Hematopoietic multipotent progenitor cell treated with erythropoietin and hydrocortisone succinate and interleukin-3 and kit ligand, for 17 days (in vitro differentiated cells): ENCODE measurements around the gene RNFT2.
A peak's percentile ranks its signal among the peaks of the same experiment; 100 is the strongest.

ENCODE experiments used
- DNase-seq: peaks from one replicate; pipeline ENCODE4 v3.0.0-alpha.2; 2015; ENCODE audit warnings: low spot score

RNFT2 gene

GRCh38 chr12:116737774-116738657, at the start of gene RNFT2, which contains the start of gene SPRING1:
RNFT2 (plus strand) TSS chr12:116738315; CDS start chr12:116740498, 2,183 bp downstream.
SPRING1 (minus strand) TSS chr12:116738069; CDS start chr12:116737900, 169 bp downstream.
- peak; percentile 98 for DNase-seq

DNA sequence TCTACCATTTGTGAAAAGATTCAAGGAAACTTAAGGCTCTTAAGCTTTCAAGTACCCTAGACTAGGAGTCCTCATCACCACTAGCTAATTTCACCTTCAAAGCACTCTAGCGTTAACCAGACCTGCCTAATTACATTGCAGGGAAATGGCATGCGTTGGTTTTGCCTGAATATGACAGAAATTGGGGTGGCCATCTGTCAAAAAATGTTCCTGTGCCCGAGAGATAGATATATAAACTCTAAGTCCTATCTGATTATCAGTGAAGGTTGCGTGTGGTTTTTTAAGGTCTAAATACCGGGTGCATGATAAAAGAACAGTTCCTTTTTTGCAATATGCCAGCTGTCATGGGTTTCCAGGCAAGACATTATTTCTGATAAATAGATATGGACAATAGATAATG, 48.6 kb upstream of the RNFT2 start:
- no peak for DNase-seq

DNA sequence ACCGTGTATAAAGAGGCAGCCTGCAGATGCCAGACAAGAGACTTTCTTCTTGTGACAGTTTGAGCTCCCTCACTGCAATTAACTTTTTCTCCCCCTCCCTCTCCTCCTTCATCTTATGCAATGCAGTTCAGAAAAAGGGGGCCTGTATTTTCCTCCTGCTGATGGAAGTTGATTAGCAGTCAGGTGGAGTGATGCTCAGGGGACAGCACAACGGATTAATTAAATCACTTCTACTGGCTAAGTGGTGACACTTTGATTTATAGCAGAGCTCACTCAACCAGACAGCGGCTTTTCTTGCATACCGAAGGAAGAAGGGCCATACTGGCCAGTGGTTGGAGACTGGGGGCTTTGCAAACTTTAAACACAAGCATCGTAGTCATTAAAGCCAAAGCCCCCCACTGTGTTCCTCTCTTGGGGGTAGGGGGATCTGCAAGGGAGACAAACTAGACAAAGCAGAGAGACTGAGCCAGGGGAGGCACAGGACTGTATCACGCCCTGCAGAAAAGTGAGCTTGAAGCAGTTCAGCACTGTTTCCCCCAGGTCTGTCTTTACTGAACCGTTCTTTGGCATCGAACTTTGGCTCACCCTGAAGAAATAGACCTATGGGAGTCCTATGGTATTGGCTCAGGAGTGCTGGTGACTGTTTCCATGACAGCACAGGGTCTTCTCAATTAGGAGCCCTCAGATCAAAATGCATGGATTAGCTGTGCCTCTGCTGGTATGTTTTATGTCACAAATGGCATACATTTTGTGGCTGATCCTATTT, 48.0 kb upstream of the RNFT2 start:
- no peak for DNase-seq

DNA sequence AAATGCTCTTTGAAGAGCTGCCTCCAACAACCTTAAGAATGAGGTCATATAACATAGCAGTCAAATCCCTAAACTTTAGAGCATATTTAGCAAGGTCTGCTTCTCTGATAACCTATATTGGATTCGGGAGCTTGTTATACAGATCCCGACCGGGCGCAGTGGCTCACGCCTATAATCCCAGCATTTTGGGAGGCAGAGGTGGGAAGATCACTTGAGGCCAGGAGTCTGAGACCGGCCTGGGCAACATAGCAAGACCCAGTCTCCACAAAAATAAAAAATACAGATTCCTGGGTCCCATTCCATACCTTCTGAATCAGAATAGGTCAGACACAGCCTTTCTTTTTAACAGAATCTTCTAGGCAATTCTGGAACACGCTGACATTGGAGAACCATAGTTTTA, 46.9 kb upstream of the RNFT2 start:
- DNase-seq, result no peak

DNA sequence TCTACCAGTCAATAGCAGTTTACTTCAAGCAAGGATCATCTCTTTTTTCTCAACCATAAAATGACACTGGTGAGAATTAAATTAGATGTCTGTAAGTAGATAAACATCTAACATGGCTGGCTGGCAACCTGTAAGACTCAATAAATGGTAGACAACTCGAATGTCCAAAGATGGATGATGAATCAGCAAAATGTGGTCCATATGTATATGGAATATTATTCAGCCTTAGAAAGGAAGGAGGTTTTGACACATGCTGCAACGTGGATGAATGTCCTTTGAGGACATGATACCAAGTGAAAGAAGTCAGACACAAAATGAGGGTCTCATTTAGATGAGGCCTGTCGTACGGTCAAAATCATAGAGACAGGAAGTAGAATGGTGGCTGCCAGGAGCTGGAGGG, 46.5 kb upstream of the RNFT2 start:
- DNase-seq, result no peak

- no peak for DNase-seq
Measured at GRCh38 chr12:116692605-116693004, 45.5 kb upstream of the RNFT2 start.

DNA sequence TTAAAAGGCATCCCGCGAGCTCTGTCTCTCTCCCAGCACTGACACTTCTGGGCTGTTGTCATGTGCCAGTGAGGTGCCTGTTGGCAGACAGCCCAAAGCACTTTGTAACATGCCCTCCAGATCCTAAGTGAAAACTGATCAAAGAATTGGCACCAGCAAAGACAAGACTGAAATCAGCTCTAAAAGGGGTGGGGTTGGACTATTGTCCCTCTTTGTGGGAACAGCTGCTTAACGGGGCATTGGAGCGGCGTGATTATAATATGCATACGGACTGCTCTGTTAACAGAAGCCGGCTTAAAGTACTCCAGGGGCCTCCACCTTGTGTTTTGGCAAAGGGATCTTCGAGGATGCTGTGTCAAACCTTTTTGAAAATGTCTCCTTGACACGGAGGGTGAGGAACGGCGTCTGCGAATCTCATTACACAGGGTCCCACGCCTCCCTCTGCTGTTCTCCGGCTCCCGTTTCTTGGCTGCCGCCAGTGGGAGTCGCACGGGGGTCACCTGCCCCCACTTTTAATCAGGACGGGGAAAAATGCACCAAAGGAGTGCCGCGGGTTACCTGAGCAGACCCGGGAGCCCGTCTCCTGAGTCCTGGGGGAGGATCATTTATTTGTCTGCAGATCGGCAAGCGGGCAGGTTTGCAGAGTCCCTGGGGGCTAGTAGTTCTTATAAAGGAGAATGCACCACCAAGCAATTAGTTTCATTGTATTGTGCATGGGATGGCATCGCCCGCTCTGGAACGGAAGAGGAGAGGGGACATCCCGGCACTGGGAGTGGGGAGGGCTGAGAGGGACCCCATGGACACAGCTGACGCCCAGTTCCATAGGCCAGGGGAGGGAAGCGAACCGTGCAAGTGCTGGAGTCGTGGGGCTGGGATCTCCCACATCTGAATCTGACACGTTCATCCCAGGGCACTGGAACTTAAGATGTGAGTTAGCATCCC, 44.6 kb upstream of the RNFT2 start:
- DNase-seq, result no peak

DNA sequence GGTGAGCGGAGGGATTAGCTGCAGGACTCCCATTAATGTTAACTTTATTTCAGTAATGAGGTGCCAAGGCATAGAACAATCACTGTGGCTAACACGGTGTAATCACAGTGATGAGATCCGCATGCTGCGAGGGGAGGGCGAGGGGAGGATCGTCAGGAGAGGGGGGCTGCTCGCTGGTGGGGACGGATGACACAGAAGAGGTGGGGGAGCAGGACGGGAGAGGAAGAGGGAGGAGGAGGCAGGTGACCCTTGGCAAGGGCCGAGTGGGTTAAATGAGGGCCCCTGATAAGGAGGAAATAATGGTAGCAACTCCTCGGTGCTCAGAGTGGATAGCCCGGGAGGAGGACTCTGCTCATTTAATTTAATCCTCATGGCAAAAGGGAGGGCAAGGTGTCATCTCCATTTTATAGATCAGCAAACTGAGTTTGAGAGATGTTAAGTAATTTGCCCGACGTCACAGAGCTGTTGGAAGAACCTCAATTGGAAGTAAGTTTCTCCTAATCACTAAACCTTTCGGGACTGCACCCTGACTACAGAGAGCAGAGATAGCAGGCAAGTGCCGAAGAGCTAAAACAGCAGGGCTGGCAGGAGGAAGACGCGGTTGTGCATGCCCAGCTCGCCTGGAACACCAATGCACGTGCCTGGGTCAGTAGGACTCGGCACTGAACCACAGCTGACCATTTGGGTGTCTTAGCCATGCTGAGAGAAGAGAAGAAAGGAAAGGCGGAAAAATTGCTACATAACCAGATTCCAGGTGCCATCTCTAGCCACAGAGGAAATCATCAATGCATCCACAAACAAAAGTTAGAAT, 43.3 kb upstream of the RNFT2 start:
- DNase-seq, result no peak

DNA sequence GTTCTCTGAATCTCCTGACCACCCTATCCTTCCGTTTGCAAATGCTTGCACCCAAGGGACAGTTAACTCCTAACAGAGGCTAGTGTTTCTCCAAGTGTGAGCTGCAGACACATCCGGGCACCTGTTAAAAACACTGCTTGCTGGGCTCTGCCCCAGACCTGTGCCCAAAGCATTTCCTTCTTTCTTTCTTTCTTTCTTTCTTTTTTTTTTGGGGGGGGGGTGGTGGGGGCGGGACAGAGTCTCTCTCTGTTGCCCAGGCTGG, 42.7 kb upstream of the RNFT2 start:
- no peak for DNase-seq

- DNase-seq, result no peak
Measured at GRCh38 chr12:116697305-116697704, 40.8 kb upstream of the RNFT2 start.

DNA sequence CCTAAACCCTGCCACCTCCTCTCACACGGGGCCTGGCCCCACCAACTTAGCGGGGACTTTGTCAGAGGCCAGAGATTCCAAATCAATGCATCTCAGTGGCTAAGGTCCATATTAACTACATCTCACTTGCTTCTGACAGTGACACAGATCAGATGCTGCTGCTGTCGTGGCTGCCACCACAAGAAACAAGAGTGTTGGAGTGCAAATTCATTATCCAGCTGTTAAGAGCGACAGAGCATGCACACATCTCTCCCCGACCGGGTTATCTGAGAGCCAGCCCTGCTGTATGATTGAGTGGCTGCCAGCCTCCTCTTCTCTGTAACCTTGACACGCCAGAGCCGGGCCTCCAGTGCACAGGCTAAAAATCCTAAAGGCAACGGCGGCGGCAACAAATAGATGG, 40.4 kb upstream of the RNFT2 start:
- no peak for DNase-seq

DNA sequence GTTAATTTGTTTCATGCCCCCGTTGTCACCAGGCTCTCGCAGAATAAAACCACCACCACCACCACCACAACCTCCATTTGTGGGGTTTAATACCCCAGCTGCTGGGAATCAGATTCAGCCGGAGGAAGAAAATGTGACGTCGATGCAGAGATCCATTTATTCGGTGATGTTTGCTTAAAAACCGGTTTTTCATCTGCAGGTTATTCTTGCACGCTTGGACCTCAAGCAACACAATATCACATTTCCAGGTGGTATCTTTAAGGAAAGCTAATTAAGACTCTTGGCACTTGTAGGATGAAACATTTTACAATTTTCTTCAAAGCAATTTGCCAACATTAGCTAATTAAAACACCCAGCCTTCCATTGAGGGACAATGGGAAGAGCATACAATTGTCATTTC, 40.0 kb upstream of the RNFT2 start:
- no peak for DNase-seq

DNA sequence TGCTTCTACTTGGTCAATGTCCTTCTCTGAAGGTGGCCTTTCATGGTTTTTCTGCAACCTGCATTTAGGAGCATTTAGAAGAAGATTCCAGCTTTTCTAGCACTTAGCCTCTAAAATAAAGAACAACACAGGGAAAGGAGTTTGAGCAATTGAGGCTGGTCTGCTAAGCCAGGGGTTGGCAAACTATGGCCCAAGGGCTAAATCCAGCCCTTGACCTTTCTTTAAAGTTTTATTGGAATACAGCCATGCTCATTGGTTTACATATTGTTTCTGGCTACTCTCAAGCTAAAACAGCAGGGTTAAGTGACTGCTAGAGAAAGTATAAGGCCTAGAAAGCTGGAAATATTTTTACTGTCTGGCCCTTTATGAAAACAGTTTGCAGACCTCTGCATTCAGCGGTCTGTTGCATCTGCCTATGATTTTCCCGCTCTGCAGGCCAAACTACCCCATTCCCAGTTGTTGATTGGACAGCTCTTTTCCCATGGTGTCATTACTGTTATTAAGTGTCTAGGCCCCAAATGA, 39.5 kb upstream of the RNFT2 start:
- no peak for DNase-seq

DNA sequence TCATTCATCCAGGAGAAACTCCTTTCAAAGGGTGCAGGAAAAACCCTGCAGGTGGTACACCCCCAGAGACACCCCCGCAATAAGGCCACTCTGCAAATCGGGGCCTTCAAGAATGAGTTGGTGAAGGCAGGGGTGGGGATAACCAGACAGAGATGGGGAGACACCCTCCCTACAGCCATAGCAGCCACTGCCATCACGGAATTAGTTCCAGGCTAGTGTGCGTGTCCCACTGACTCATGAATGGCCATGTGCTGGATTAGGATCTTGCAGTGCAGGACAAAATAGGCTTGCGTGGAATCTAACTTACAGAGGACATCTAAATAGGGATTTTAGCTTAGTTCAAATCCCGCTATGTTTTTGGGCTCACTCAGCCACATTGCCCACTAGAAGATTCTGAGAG, 38.0 kb upstream of the RNFT2 start:
- DNase-seq, result no peak

- DNase-seq, result no peak
Measured at GRCh38 chr12:116701432-116701831, 36.7 kb upstream of the RNFT2 start.

DNA sequence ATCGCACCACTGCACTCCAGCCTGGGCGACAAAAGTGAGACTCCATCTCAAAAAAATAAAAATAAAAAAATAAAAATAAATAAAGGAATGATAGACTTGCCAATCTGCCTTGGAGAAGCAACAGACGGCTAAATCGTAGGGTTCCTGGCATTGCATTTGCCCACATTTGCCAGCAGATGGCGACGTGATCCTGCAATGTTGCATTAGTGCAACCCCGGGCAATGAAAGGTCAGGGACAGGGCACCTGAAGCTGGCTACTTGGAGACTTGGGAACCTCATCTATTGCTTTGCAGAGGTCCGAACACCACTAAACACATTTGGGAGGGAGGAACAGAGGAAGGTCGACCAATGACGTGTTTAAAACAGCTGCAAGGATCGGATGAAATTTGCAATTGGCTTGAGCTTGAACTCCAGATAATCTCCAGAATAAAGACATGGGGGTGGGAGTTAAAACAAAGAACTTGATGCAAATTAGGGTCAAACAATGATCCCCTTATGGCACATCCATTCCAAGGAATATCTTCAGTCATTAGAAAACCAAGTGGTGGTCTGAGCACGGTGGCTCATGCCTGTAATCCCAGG, 34.8 kb upstream of the RNFT2 start:
- peak; percentile 75 for DNase-seq

DNA sequence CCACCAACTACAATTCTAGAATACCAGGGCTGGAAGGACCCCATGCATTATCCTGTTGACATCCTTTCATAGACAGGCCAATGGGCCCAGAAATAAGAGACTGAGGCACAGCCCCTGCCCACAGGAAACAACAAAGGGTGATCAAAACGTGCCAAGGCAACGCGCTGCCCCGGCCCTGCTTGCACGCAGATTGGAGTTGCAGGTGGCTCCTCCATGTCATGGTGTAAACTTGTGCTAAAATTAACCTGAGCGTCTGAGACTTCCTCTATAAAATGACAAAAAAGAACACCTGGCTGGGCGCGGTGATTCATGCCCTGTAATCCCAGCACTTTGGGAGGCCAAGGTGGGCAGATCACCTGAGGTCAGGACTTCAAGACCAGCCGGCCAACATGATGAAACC, 30.4 kb upstream of the RNFT2 start:
- DNase-seq, result no peak

DNA sequence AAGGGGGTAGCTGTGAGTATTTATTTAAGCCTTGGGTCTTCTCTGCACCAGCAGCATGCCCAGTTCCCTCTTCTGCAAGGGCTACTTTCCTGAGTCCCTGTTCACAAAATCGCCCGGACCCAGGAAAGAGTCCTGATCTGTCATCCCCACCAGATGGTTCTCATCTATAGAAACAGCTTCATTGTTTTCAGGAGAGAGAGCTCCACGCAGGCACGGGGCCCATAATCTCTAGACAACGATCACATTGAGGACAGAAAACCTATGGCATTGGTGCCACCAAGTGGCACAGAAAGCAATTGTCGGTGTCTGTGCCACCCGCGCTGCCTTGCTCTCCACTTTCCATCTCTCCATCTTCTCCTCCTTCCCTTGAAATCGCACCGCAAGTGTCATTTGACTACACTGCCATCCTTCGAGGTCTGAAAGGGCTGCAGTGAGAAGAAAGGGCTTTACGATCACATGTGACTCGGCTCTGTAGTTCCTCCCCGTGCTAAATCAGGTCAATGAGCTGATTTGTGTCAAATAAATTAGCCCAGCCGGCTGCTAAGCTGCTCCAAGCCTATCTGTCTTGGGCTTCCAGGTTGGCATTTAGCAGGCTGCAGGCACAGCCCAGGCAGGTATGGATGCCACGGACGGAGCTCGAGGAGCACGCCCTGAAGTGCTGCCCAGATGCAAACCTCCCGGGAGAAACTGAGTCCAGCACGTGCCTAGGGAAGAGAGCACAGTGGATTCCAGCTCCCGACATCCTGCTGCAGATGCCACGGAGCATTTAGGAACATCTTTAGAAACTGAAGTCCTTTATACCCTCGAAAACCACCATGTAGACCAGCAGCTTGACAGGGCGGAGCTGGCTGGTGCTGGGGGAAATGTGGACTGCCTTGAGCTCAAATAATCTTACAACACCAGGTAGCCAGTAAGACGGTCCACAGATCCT, 29.0 kb upstream of the RNFT2 start:
- DNase-seq, result peak; percentile 21

- DNase-seq, result no peak
Measured at GRCh38 chr12:116709768-116710167, 28.3 kb upstream of the RNFT2 start.
